Measurements from ENCODE around the gene PTGDR.

- no peak for TF ChIP-seq CTCF (IDR thresholded peaks at IDR 0.05)
- TF ChIP-seq POLR2A (IDR thresholded peaks at IDR 0.05): no peak
- no peak for TF ChIP-seq POLR2AphosphoS5 (IDR thresholded peaks at IDR 0.05)
- no peak for TF ChIP-seq EP300 (IDR thresholded peaks at IDR 0.05)
These were observed 15.8 kb upstream of the PTGDR start for GRCh38 chr14:52251724-52252123.

Data from sigmoid colon (tissue), 4 donors.